ENCODE results near the gene AK9. TPM values are rescaled to one million over a fixed set of nuclear protein-coding genes. Genes with fewer than 3 reads are reported as not detected.

AK9 gene
- total and polyA plus RNA-seq, 4 donors: 1.1 to 5.3 (median 3.8) TPM

DNA sequence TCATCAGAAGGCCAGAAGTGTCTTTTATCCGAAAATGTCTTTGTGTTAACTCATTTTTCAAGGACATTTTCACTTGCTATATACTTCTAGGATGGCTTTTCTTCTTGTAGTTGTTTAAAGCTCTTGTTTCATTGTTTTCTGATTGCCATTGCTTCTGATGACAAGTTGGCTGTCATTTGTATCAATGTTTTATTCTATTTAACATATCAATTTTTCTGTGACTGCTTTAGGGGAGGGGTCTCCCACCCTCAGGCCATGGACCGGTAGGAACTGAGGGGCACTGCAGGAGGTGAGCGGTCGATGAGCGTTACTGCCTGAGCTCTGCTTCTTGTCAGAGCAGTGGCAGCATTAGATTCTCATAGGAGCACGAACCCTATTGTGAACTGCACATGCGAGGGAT lies 65.8 kb downstream of the AK9 start:
- no peaks in the 10 kb centered on the region for H3K27me3 ChIP-seq (ENCODE audit: control insufficient read depth in 4 of 4, insufficient read depth in 4 of 4, low read length in 3 of 4)
- DNase-seq (ENCODE audit: low spot score): no peak
- TF ChIP-seq, protein P1, sequence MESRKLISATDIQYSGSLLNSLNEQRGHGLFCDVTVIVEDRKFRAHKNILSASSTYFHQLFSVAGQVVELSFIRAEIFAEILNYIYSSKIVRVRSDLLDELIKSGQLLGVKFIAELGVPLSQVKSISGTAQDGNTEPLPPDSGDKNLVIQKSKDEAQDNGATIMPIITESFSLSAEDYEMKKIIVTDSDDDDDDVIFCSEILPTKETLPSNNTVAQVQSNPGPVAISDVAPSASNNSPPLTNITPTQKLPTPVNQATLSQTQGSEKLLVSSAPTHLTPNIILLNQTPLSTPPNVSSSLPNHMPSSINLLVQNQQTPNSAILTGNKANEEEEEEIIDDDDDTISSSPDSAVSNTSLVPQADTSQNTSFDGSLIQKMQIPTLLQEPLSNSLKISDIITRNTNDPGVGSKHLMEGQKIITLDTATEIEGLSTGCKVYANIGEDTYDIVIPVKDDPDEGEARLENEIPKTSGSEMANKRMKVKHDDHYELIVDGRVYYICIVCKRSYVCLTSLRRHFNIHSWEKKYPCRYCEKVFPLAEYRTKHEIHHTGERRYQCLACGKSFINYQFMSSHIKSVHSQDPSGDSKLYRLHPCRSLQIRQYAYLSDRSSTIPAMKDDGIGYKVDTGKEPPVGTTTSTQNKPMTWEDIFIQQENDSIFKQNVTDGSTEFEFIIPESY (IDR thresholded peaks at IDR 0.05): no peak
- TF ChIP-seq EGR1 (IDR thresholded peaks at IDR 0.05; ENCODE audit: low read depth in 2 of 2) (no peak), ATF3 (IDR thresholded peaks at IDR 0.05) (no peak), FOXA2 (IDR thresholded peaks at IDR 0.05) (no peak), SP1 (IDR thresholded peaks at IDR 0.05) (no peak), TAF1 (conservative IDR thresholded peaks at IDR 0.05) (no peak), RAD21 (IDR thresholded peaks at IDR 0.05) (no peak), GABPA (IDR thresholded peaks at IDR 0.05 in 1 of 2, conservative IDR thresholded peaks at IDR 0.05 in 1 of 2) (no peak), RXRA (IDR thresholded peaks at IDR 0.05) (no peak), FOXA1 (IDR thresholded peaks at IDR 0.05) (no peak), MAX (IDR thresholded peaks at IDR 0.05) (no peak), NR2F2 (IDR thresholded peaks at IDR 0.05) (no peak), JUND (IDR thresholded peaks at IDR 0.05) (no peak), HNF4A (conservative IDR thresholded peaks at IDR 0.05) (no peak), HNF4G (IDR thresholded peaks at IDR 0.05) (no peak), YY1 (IDR thresholded peaks at IDR 0.05) (no peak), CTCF (IDR thresholded peaks at IDR 0.05; ENCODE audit: low read depth, low read length, missing input control) (no peak)
- TF ChIP-seq, protein P2, sequence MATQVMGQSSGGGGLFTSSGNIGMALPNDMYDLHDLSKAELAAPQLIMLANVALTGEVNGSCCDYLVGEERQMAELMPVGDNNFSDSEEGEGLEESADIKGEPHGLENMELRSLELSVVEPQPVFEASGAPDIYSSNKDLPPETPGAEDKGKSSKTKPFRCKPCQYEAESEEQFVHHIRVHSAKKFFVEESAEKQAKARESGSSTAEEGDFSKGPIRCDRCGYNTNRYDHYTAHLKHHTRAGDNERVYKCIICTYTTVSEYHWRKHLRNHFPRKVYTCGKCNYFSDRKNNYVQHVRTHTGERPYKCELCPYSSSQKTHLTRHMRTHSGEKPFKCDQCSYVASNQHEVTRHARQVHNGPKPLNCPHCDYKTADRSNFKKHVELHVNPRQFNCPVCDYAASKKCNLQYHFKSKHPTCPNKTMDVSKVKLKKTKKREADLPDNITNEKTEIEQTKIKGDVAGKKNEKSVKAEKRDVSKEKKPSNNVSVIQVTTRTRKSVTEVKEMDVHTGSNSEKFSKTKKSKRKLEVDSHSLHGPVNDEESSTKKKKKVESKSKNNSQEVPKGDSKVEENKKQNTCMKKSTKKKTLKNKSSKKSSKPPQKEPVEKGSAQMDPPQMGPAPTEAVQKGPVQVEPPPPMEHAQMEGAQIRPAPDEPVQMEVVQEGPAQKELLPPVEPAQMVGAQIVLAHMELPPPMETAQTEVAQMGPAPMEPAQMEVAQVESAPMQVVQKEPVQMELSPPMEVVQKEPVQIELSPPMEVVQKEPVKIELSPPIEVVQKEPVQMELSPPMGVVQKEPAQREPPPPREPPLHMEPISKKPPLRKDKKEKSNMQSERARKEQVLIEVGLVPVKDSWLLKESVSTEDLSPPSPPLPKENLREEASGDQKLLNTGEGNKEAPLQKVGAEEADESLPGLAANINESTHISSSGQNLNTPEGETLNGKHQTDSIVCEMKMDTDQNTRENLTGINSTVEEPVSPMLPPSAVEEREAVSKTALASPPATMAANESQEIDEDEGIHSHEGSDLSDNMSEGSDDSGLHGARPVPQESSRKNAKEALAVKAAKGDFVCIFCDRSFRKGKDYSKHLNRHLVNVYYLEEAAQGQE (IDR thresholded peaks at IDR 0.05): no peak

More for the DNA sequence above, 65.8 kb downstream of the AK9 start:
- Histone ChIP-seq H3K9me3 (ENCODE audit: control insufficient read depth in 4 of 4, low read length in 3 of 4) (peaks cover 0 to 3% (median 1%) of the 10 kb centered on the region in 4 donors), H3K9ac (ENCODE audit: low read depth in 1 of 2, low read length in 2 of 2) (no peak overlapping the region), H3K4me3 (ENCODE audit: low read depth in 1 of 3, low read length in 3 of 3) (peak overlapping the region in 1 of 3 donors; percentile 32), H3K36me3 (ENCODE audit: control insufficient read depth in 4 of 4, insufficient read depth in 3 of 4, low read depth in 1 of 4, low read length in 3 of 4) (no peaks in the 10 kb centered on the region), H3K27ac (ENCODE audit: low read depth in 1 of 2, low read length in 2 of 2) (no peak overlapping the region), H3K4me1 (ENCODE audit: control insufficient read depth in 4 of 4, insufficient read depth in 4 of 4, low read length in 3 of 4) (no peaks in the 10 kb centered on the region)
- WGBS: 93% methylated on average over 7 of the region's 7 CpGs
